ENCODE data around the gene JAG1.

Gene JAG1

DNA sequence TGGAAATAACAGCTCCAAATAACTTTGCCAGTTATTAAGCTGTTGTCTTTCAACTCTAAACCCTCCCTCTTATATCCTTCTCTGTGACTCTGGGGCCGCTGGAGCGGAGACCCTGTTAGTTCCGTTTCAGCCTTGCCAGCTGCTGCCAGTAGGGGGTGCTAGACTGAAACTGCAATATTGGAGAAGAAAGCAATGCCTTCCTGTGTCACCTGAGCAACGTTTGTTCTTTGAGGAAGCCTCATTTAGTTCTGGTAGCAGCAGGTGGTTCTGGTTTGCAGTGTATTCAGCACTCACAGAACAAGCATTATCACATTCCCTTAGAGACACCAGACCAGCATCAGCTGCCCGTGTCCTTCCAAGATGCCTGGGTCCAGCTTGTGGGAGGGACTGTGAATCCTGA lies 22.9 kb upstream of the JAG1 start:
- DNase-seq: no peak

DNA sequence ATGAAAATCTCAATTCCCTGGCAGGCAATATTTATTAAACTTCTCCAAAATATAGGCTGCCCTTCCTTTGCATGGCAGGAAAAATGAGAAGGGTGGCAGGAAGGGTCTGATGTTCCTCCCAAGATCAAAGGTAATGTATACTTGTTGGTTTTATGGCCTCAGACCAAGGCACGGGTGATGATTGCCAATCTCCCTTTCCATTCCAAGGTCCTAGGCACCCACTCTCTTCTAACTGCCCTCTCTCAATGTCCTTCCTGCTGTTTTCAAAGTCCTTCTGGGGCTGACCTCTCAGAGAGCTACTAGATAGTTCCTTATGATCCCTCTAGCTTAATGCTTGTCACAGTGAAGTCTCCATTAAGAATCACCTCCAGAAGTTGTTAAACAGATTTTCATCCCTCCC lies 15.6 kb upstream of the JAG1 start:
- no peak for DNase-seq

DNA sequence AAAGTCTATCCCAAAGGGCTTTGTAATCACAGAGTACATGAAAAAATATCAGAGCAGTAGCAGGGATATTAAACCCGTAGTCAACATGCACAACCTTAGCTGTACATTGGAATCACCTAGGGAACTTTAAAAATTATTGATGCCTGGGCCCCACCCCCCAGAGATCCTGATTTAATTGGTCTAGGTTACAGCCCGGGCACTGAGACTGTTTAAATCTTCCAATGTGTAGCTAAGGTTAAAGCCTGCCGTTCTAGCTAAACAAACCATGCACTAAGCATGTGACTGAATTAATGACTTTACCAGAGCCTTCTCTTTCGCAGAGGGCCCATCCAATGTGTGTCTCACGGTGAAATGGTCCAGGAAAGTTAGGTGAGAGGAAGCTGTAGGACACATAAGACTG lies 14.1 kb upstream of the JAG1 start:
- DNase-seq: no peak

DNA sequence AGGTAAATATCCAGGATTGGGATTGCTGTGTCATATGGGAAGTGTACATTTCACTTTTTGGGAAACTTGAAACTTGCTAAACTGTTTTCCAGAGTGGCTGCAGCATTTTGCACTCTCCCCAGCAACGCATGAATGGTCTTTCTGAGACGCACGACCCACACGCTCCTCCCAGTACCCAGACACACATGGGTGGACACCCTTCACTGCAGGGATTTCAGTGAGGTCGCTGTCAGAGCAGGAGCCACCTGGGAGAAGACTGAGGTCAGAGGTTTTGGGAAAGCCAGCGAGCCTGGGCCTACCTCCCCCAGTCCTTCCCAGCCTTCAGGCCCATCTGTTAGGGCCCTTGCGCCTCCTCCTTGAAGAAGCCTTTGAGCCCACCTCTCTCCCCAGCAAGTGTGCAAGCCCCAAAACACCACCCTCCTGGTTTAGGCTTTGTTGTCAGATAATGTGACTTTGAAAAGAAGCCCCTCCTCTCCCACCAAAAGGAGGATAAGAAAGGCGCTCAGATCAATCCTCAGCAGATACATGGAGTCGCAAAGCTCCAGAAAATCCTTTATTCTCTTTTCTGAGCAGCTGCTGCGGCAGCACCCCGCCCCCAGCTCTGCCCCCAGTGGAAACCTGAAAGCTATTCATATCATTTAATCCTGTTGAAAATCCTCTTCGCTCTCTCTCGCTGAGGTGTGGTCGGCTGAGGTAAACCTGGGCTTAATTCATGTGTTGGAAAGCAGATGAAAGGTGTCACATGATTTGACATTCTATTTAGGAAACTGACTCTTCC lies 12.7 kb upstream of the JAG1 start:
- DNase-seq: no peak

DNA sequence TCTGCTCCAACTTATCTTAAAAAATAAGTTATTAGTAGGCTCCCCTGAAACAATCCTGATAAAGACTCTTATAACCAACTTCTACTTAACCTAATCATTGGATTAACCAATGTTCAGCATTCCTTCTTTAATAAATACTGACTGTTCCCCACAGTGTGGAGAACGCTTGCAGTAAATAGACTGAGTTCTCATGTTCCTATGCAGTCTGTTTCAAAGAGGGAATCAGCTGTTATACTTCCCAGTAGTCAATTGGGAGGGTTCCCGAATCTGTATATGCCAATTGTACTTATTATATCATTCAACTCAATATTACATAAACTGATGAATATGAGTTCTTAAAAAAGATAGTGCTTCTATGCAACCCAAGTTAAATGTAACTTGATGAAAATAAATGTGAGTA lies 9.7 kb upstream of the JAG1 start:
- DNase-seq: no peak

DNA sequence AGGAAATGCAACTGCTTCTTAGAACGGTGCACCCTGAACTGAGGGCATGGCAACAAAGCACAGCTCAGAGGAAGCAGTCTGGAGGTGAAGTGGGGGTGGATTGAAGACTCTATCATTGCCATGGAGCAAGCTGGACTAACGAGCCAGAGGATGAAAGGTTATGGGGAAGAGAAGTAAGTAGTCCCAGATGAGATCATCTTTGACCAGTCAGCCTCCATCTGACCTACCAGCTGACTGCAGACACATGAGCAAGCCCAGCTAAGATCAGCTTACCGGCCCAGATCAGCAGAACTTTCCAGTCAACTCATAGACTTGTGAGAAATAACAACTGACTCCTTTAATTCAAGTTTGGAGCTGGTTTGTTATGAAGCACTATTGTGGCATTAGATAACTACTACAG lies 9.1 kb upstream of the JAG1 start:
- DNase-seq: no peak

DNA sequence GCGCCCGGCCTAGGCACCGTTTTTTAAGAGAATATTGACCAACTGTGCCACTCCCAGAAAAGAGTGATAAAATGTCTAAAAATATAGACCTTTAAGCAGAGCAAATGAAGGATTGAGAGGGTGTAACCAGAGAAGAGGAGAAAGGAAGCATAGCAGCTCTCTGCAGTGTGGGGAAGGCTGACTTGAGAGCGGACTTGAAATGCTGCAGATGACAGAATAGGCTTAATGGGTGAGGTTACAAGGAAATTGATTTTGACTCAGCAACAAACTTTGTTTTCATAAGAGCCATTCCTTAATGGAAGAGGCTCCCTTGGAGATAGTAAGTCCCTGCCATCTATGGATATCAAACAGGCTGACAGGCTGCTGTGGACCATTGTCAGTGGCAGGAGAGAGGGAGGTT lies 7.7 kb upstream of the JAG1 start:
- no peak for DNase-seq

DNA sequence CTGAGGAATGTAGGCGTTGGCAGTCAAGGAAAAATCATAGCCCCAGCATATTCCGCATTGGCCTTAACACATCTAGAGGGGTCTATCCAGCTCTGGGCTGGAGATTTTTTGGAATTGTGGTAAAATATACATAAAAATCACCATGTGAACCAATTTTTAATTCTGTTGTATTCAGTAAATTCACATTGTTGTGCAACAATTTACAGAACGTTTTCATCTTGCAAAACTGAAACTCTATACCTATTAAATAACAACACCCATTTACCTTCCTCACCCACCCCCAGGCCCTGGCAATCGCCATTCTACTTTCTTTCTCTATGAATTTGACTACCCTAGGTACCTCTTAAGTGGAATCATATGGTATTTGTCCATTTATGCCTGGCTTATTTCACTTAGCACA lies 6.8 kb upstream of the JAG1 start:
- DNase-seq: no peak

DNA sequence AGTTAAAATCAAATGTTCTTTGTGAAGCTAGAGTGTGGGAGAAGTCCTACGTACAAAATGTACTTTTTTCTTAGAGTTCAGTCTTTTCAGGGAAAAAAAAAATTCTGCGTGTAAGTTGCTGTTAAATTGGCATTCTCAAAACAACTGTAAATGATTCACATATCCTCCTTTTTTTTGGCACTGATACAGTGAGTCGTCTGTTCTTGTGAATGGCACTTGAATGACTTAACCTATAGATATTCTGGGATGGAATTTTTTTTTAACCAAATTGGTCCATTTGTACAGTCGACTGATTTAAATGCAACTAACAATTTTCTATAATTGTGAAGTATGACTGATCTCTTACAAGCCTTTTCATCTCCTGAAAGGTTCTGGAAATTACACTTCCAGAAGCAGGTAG lies 5.5 kb upstream of the JAG1 start:
- no peak for DNase-seq

DNA sequence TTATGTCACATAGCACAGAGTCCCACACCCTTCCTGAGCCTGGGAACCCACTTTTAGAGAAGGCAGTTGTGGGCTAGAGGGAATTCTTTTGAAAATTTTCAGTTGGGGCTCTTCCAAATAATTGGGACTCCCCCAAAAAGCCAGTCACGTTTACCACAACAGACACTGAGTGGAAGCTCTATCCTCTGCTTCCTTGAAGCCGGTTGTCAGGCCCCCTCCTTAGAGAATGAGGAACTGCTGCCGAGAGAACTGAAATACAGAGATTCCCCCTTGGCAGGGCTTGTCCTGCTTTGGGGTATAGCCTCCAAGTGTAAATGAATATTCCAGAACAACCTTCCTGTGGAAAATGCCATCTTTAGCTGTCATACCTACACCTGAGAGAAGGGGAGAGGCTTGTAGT lies 2.7 kb upstream of the JAG1 start:
- no peak for DNase-seq

DNA sequence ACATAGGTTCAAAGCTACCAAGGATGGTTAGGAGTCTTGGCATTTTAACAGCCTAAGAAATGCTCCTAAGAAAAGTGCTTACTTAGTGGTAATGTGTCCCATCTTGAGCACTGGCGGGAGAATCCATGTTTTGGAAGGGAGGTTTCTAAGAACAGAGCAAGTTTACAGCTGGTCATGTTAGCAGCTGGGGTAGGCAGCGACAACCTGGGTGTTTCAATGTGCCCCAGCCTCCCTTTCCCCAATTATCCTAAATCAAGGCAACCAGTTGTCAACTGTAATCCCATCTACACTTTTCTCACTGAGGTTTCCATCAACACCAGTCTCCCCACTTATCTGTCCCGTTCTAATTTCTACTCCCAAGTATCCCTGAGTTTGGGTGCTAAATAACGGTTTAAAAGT lies 1.6 kb upstream of the JAG1 start:
- no peak for DNase-seq

DNA sequence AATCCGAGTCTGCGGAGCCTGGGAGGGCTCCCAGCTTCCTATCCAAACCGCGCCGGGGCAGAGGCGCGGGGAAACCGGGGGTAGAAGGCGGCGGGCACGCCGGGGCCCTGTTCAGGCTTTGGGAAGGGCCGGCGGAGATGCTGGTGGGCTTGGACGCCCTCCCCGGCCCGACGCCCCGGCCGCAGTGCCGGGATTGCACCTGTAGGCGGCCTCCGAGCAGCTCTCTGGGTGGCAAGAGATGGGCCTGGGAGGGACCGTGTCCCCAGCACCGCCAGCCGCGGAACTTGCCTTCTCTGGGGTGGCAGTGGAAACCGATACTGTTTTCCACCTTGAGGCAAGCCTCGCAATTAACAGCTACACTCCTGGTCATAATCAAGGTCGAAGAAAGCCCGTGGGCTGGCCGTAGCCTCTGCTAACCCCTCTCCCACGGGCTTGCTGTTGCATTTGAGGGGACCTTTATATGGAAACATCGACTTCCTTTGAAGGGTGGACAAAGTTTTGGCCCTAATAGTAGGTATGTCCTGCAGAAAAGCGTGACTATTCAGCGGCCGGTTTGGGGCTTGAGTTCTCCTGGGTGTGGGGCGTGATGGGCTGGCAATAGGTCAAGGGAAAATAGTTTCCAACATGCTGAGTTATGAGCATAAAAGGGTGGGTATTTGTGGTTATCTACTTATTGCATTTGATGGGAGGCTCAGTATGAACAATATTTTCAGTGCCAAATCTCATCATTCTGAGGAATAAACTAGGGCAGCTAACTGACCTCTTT lies 1.1 kb upstream of the JAG1 start:
- DNase-seq: no peak

DNA sequence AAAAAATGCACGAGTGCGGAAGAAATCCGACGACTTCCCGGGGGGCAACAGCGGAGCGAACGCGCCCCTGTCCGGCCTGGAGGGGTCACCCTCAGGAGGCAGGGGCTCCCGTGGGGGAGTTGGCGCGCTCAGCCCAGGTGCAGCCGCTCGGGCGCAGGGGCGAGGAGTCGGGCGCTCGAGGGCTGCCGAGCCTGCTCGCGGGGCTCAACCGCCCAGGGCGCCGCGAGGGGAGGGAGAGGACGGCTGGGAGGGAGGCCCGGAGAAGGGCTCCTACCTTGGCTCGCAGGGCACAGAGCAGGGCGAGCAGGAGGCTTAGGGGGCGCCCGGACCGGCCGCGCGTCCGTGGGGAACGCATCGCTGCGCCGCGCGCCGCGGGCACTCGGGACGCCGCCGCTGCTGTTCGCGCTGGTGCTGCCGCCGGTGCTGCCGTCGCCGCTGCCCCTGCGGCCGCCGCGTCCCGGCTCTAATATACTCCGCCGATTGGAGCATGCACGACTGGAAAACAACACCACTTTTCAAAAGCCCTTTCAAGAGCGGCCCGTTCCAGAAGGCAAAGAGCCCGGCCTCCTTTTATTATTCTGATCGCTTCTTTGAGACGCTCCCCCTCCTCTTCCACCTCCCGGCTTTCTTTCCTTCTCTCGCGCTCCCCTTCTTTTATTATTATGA lies 490 bp downstream of the JAG1 start:
- no peak for DNase-seq

DNA sequence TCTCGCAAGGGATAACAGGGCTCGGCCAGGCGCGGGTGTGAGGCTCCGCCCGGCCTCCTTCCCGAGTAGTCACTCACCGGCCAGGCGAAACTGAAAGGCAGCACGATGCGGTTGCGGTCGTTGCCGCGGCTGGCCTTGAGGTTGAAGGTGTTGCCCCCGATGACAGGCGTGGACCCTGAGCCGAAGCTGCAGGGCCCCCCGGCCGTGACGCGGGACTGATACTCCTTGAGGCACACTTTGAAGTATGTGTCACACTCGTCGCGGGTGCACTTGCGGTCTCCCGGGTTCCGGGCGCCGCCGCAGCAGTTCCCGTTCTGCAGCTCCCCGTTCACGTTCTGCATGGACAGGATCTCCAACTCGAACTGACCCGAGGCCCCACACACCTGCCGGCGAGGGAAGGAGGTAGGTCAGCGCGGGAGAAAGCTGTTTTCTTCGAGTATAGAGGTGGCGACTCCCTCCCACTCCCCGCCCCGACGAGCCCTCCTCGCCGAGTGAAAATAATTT lies 1.1 kb downstream of the JAG1 start:
- DNase-seq: no peak

DNA sequence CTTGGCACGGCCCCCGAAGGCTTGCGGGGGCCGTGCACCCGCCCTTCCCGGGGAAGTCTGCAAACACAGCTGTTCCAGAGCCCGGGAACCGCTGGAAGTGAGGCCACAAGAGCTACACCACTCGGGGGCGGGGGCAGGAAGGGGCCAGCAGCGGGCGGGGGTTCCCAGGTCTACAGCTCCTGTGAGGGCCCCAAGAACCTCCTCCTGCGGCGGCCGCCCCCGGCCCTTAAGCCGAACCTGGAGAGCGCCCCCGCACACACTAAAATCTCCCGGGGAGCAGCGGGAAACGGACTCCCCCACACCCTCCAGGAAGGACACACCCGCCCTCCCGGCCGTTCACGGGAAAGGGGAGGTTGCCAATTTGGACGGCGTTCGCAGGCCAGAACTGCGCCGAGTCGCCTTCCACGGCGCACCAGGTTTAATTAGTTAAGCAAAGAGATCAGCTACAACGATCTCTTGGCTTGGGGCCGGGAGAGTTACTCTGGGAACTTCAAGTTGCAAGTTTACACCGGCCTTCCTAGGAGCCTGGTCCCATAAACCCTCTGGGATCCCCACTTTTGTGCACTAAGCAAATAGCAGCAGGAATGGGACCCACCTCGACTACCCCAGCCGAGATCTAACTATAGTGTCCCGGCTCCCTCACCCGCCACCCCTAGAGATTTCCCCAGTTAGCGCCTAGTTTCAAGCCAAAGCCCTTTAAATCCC lies 1.7 kb downstream of the JAG1 start:
- no peak for DNase-seq

DNA sequence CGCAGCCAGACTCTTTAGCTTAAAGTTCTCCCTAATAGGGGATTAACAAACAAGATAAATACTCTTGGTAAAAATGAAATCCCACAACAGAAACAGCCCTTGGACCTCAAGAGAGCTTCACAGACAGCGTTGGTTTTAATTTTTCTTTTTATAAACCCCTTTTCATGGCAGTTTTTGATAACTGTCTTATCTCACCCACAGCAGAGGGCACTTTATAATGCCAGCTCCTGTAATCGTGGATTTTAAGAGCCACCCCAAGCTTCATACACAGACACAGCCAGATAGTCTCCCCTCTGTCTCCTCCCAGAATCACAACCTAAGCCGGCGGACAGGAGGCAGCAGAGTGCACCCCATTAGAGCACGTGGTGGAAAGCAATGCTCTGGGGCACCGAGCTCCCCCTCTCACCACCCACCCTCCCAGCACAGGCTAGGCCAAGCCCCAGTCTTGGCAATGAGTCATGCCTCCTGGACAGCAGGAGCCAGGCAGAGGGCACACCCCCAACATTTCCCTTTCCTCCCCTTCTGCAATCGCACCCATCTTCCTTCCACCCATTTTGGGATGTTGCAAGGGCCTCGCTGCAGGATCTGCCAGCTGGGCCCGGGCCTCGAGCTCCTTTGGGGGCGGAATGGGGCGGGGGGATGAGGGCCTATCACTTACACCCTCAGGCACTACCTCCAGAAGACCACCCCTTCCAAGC lies 2.4 kb downstream of the JAG1 start:
- DNase-seq: no peak

DNA sequence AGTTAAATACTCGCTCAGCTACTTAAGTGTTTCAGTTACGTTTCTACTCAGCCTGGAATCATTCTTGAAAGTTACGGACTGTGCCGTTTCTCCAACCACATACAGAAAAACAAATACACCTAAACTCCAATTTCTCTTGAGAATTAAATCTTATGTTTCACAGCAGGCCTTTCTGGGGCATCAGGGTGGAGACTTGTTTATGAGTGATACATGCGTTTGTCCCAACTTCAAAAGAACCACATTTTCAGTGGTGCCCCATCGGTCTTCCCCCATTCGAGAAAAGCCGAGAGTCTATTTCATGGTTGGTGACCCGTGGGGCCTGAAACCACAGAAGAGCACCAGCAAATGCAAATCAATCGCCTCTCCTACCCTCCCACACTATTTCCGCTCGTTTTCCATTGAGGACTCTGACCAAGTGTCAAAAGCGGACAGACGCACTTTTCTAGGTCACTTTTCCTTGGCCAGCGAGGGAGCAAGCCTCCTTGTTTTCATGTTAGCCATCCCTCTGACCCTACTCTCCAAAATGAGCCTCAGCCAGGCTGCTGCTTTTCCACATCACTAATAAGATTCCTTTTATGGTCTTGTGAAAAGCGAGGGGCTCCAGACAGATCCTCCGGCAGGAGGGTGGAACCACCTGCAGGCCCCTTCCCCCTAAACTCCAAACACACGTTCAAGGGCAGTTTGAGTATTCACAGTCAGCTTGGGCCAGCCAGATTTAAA lies 3.1 kb downstream of the JAG1 start:
- DNase-seq: no peak

DNA sequence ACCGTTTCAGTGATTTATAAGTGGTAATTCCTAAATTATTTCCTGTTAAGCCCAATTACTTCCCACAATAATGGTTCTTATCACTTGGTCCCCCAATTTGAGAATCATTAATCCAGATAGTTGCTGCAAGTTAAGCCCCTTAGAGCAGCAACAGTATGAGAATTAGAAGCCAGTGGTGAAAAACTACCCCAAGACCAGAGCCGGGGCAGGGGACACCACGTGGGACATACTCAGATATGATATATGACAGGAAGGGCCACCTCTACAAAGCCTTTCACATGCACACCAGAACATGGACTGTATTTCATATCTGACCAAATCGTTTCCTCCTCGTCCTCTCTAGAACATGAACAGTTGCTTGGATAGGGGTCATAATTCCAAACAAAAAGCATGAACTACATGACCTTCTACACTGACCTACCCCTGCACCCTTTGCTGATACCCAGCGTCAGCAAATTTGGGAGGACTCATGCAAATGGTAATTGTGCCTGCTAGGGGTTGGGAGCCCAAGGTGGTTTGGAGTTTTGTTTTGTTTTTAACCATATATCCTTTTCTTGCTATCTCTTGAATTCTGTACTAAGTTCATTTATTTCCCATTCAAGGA lies 3.9 kb downstream of the JAG1 start:
- DNase-seq: no peak

DNA sequence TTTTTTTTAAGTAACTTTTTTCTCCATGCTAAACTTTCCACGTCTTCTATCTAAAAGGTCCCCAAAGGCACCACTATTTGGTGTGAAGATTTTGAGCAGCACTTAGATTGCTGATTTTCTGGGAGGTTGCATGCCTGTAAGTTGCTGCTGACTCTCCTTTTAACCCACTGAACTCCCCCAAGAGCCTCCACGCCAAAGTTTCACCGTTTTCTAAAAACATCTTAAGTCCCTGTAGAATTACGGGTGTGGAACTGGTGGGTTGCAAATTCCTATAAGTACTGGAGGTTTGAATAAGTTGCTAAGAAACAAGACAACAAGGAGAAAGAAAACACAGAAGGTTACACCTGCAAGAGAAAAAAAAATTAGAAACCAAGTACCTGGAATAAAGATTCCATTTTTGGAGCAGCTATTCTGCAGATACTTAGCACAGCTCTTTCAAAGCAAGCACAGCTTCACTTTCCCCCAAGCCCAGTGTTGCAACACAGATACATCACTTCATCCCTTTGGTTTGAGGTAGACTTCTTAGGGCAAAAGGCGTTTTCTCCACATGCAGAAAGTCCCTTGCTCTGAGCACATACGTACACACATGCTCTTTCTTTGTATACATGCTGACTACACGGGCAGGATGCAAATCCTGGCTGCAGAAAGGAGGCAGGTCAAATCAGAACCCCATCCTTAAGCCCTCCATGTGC lies 5.0 kb downstream of the JAG1 start:
- no peak for DNase-seq

DNA sequence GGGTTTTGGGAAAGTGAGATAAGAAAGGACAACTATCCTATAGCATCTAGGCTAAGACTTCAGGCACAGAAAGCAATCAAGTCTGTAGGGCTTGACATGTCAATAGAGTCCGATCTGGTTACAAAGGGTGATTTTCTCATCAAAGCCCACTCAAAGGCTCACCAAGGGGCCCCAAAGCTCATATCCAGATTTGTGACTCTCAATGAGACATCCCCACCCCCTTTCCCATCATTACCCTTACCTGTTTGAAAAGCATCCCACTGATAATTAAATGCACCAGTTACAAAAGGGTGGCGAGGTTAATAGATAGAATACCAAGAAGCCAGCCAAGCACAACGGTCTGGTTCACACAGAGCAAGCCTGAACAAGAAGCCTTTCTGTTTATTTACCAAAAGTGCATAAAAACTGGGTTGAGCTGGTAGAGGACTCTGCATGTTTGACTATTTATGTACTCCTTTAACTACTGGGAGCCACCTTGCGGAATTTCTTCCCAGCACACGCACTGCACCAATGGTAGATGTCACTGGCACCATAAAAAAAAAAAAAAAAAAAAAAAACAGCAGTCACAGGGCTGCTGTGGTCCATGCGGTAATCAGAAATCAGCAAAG lies 6.1 kb downstream of the JAG1 start:
- DNase-seq: no peak

DNA sequence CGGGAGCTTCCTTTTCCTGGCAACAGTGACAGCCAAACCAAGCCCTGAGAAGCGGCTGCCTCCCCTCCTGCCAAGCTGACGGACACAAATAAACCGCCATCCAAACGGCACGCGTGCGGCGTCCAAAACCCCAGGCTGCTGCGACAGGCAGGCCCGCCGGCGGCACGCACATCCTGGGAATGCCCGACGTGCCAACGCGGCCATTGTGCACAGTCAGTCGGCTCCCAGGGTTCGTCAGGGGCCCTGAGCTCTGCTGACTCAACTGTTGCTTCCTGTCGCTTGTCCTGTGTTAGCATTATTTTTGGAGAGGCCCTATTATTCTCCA lies 6.8 kb downstream of the JAG1 start:
- no peak for DNase-seq

All from NCI-H187 treated with DMSO at 0.1 percent for 48 hours (cell line).